DND-41 (cell line): ENCODE measurements around the gene CLDN20.
"Not testable (repeated sequence)": the region's sequence is repeated elsewhere in the genome, so short reads cannot be mapped to it uniquely, and the experiment has no call there.

Source experiments
- ATAC-seq: fragments of 200-7000 bp; cut with Tn5 transposase; 3 replicates; pipeline ENCODE4 v1.9.1; 2021; ENCODE audit warnings: low read depth; ENCODE audit not compliant: insufficient read depth
- DNase-seq: peaks from one replicate; pipeline ENCODE4 v3.0.0-alpha.2; 2020
- H2AFZ ChIP-seq: 2 replicates; pipeline ENCODE4 v1.6.0; 2012; ENCODE audit warnings: low read depth, low read length
- H3K27ac ChIP-seq: 2 replicates; pipeline ENCODE4 v1.5.1; 2012; ENCODE audit warnings: low read length, inconsistent platforms
- H3K27me3 ChIP-seq: fragments of 200-600 bp; sonication (generic); 2 replicates; pipeline ENCODE4 v1.6.0; 2012; ENCODE audit warnings: low read length, mild to moderate bottlenecking, inconsistent platforms; ENCODE audit not compliant: insufficient read depth, poor library complexity
- H3K36me3 ChIP-seq: 2 replicates; pipeline ENCODE4 v1.5.1; 2012; ENCODE audit warnings: low read length, inconsistent platforms; ENCODE audit not compliant: insufficient read depth
- H3K4me1 ChIP-seq: 2 replicates; pipeline ENCODE4 v1.5.1; 2012; ENCODE audit warnings: mild to moderate bottlenecking, low read length; ENCODE audit not compliant: insufficient read depth
- H3K4me2 ChIP-seq: 2 replicates; pipeline ENCODE4 v1.6.0; 2012; ENCODE audit warnings: mild to moderate bottlenecking, moderate library complexity, low read length, inconsistent platforms; ENCODE audit not compliant: insufficient read depth
- H3K4me3 ChIP-seq, 2 experiments: fragments of 200-600 bp in 1 of 2; shearing (Covaris generic) in 1 of 2; 2 replicates each; pipeline ENCODE4 v1.5.1; 2012 to 2016; ENCODE audit warnings: inconsistent platforms in 2 of 2, low read length in 2 of 2, mild to moderate bottlenecking in 2 of 2, low read depth in 1 of 2, moderate library complexity in 1 of 2
- H3K79me2 ChIP-seq: 2 replicates; pipeline ENCODE4 v1.6.0; 2012; ENCODE audit warnings: low read length, inconsistent platforms; ENCODE audit not compliant: insufficient read depth
- H3K9ac ChIP-seq: 2 replicates; pipeline ENCODE4 v1.6.0; 2012; ENCODE audit warnings: low read depth, mild to moderate bottlenecking, inconsistent platforms, low read length, moderate library complexity
- H3K9me3 ChIP-seq: 2 replicates; pipeline ENCODE4 v1.5.1; 2012; ENCODE audit warnings: low read length, moderate library complexity, mild to moderate bottlenecking, inconsistent platforms; ENCODE audit not compliant: insufficient read depth, severe bottlenecking
- H4K20me1 ChIP-seq: 2 replicates; pipeline ENCODE4 v1.6.0; 2012; ENCODE audit warnings: low read length; ENCODE audit not compliant: insufficient read depth
- CTCF ChIP-seq: IDR thresholded peaks from 2 replicates; pipeline ENCODE4 v1.5.1; 2012; ENCODE audit warnings: borderline replicate concordance, low read length, moderate library complexity, mild to moderate bottlenecking; ENCODE audit not compliant: poor library complexity, severe bottlenecking; ENCODE audit errors: extremely low read depth
- EZH2 ChIP-seq: IDR thresholded peaks from 3 replicates; pipeline ENCODE4 v1.6.1; 2012; ENCODE audit warnings: borderline replicate concordance, low read depth, mild to moderate bottlenecking, moderate library complexity, low read length, inconsistent platforms; ENCODE audit not compliant: severe bottlenecking

CLDN20 gene

GRCh38 chr6:155263373-155264063 is at the start of gene CLDN20:
TSS of gene CLDN20 (plus strand) at chr6:155264013. CDS start at chr6:155275720, 11,707 bp downstream.
- Histone ChIP-seq H2AFZ (no peak within 1 kb of the TSS), H3K9me3 (no peaks in the 10 kb centered on the region), H4K20me1 (0 out of 2 replicates have a peak, but pooled peaks cover 2% of the 10 kb centered on the region), H3K36me3 (peaks cover 47% of the 10 kb centered on the region), H3K27ac (no peak within 1 kb of the TSS), H3K79me2 (peaks cover 4% of the 10 kb centered on the region; the same call in 1 of the 2 replicates), H3K4me3 (no peak within 1 kb of the TSS), H3K9ac (no peak within 1 kb of the TSS), H3K4me1 (no peaks in the 10 kb centered on the region), H3K4me2 (no peak within 1 kb of the TSS), H3K27me3 (no peaks in the 10 kb centered on the region)
- DNase-seq (no peak), ATAC-seq (no peak)
- TF ChIP-seq CTCF (no peak), EZH2 (no peak)

- Histone ChIP-seq H3K9me3 (no peaks in the 10 kb centered on the region), H3K79me2 (no peaks in the 10 kb centered on the region), H3K4me3 (no peak overlapping the region), H3K4me2 (no peak overlapping the region), H4K20me1 (no peaks in the 10 kb centered on the region), H2AFZ (no peak overlapping the region), H3K4me1 (no peaks in the 10 kb centered on the region), H3K27me3 (no peaks in the 10 kb centered on the region), H3K9ac (no peak overlapping the region), H3K27ac (no peak overlapping the region), H3K36me3 (no peaks in the 10 kb centered on the region)
- no peak for TF ChIP-seq CTCF
- TF ChIP-seq EZH2: no peak
- ATAC-seq (no peak), DNase-seq (no peak)
Measured at GRCh38 chr6:155215906-155216305, 47.9 kb upstream of the CLDN20 start.

- Histone ChIP-seq H3K27ac (no peak overlapping the region), H3K79me2 (no peaks in the 10 kb centered on the region), H3K4me2 (no peak overlapping the region), H3K9me3 (no peaks in the 10 kb centered on the region), H3K4me3 (no peak overlapping the region), H2AFZ (no peak overlapping the region), H3K4me1 (no peaks in the 10 kb centered on the region), H4K20me1 (no peaks in the 10 kb centered on the region), H3K27me3 (no peaks in the 10 kb centered on the region), H3K9ac (no peak overlapping the region), H3K36me3 (no peaks in the 10 kb centered on the region)
- no peak for DNase-seq
- no peak for ATAC-seq
- TF ChIP-seq EZH2 (no peak), CTCF (no peak)
Measured at GRCh38 chr6:155216312-155217046, 47.3 kb upstream of the CLDN20 start.

GRCh38 chr6:155218711-155219110 is 45.1 kb upstream of the CLDN20 start:
- H3K27ac ChIP-seq, H3K4me3 ChIP-seq, H2AFZ ChIP-seq, H4K20me1 ChIP-seq, H3K4me1 ChIP-seq, DNase-seq, H3K27me3 ChIP-seq, H3K4me2 ChIP-seq, ATAC-seq, H3K9ac ChIP-seq, H3K36me3 ChIP-seq, H3K79me2 ChIP-seq, H3K9me3 ChIP-seq: not testable (repeated sequence)
